Measurements from ENCODE around the gene TBL2.

- TF ChIP-seq EZH2 (IDR thresholded peaks at IDR 0.05; ENCODE audit: insufficient read depth, poor library complexity, severe bottlenecking) (no peak), EZH2phosphoT487 (IDR thresholded peaks at IDR 0.05; ENCODE audit: insufficient read depth, low read depth) (no peak)
Measured at GRCh38 chr7:73544678-73545077, 33.7 kb downstream of the TBL2 start.
